Right lobe of liver (tissue), 4 donors: ENCODE measurements around the gene FOXP1.

Experiments
- POLR2A ChIP-seq: fragments of 450-650 bp; IDR thresholded peaks from one replicate; pipeline ENCODE4 v1.6.1; 2017; ENCODE audit warnings: antibody characterized with exemption, mild to moderate bottlenecking
- TF ChIP-seq, protein P1 (sequence below), 4 donors: fragments of 200-600 bp in 3 of 4; fragments of 450-650 bp in 1 of 4; IDR thresholded peaks; one replicate each; pipeline versions ENCODE4 v1.5.1 to v1.8.0; 2016 to 2022; ENCODE audit warnings: antibody characterized with exemption in 4 of 4, mild to moderate bottlenecking in 2 of 4
- donor health status: DM: no; HTN: no; CAD: no.
- donor health status: DM: no; HTN: no; CAD: no.
- donor health status: DM: no; HTN: yes; CAD: no.

DNA sequence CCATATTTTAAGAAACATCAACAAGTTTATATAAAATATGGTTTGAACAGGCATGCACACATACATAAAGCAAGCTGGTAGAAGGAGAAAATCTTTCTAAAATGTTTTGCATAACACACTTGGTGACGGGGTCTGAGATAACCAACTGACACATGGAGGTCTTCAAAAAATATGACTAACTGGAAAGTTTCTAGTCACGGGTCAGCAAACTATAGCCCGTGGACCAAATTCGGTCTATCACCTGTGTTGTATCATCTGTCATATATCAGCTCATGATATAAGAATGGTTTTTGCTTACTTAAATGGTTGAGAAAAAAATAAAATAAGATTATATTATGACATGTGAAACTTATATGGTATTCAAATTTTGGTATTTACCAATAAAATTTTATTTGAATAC lies 465.1 kb downstream of the FOXP1 start:
- TF ChIP-seq, protein P1, sequence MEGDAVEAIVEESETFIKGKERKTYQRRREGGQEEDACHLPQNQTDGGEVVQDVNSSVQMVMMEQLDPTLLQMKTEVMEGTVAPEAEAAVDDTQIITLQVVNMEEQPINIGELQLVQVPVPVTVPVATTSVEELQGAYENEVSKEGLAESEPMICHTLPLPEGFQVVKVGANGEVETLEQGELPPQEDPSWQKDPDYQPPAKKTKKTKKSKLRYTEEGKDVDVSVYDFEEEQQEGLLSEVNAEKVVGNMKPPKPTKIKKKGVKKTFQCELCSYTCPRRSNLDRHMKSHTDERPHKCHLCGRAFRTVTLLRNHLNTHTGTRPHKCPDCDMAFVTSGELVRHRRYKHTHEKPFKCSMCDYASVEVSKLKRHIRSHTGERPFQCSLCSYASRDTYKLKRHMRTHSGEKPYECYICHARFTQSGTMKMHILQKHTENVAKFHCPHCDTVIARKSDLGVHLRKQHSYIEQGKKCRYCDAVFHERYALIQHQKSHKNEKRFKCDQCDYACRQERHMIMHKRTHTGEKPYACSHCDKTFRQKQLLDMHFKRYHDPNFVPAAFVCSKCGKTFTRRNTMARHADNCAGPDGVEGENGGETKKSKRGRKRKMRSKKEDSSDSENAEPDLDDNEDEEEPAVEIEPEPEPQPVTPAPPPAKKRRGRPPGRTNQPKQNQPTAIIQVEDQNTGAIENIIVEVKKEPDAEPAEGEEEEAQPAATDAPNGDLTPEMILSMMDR (IDR thresholded peaks at IDR 0.05), result no peak
- TF ChIP-seq POLR2A, result no peak
